GM18858 (cell line): ENCODE measurements around the gene STRN.
"Not testable (repeated sequence)": the region's sequence is repeated elsewhere in the genome, so short reads cannot be mapped to it uniquely, and the experiment has no call there.

ENCODE experiments used
- ATAC-seq: cut with Tn5 transposase; IDR thresholded peaks from one replicate; pipeline ENCODE4 v1.9.1; 2021; ENCODE audit not compliant: unreplicated experiment

STRN gene, protein sequence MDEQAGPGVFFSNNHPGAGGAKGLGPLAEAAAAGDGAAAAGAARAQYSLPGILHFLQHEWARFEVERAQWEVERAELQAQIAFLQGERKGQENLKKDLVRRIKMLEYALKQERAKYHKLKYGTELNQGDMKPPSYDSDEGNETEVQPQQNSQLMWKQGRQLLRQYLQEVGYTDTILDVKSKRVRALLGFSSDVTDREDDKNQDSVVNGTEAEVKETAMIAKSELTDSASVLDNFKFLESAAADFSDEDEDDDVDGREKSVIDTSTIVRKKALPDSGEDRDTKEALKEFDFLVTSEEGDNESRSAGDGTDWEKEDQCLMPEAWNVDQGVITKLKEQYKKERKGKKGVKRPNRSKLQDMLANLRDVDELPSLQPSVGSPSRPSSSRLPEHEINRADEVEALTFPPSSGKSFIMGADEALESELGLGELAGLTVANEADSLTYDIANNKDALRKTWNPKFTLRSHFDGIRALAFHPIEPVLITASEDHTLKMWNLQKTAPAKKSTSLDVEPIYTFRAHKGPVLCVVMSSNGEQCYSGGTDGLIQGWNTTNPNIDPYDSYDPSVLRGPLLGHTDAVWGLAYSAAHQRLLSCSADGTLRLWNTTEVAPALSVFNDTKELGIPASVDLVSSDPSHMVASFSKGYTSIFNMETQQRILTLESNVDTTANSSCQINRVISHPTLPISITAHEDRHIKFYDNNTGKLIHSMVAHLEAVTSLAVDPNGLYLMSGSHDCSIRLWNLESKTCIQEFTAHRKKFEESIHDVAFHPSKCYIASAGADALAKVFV

DNA sequence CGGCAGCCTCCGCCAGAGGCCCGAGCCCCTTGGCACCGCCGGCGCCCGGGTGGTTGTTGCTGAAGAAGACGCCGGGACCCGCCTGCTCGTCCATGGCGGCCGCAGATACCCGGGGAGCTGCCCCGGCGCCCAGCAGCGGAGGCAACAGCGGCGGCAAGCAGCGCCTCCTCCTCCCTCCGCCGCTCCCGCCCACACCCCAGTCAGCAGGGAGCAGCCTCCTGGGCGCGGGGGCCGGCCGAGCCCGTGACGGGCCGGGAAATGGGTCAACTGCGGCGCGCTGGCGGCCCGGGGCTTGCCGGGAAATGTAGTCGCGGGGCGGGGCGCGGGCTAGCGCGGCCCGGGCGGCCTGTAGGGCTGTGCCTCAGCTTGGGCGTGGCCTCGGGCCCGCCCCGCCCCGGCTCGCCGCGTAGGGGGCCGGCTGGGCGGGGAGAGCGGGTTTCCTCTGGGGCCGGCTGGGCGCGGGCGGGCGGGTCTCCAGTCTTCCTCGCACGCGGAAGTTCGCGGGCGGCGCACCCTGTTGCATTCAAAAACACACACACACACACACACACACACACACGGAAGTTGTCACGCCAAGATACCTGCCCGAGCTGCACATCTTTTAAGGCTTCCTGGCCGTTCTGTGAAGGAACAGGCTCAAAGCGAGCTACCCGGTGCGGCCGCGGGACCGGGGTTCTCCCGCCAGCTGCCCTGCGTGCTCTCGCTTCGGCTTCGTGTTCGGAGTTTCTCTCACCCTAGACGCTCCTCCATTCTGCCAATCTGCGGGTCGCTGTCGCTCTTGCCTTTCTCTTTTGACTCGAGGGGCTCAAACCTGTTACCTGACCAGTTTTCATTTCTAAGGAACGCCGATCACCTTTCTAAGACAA is at the start of gene STRN:
STRN (minus strand) TSS at position 167 of the 866 bp plus-strand sequence; CDS start at position 94, 73 bp downstream.
- peak; percentile 94 for ATAC-seq

DNA sequence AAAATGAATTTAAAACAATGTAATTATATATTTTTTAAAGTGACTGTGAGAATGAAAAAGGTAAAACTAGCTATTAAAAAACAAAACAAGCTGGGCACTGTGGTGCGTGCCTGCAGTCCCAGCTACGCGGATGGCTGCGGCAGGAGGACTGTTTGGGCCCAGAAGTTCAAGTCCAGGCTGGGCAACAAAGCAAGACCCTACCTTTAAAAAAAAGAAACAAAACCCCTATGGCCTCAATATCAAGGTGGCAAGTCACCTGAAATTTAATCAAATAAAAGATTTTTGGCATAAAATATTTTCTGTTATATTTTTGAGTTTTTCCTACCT is 46.9 kb upstream of the STRN start:
- ATAC-seq, result peak; percentile 3

DNA sequence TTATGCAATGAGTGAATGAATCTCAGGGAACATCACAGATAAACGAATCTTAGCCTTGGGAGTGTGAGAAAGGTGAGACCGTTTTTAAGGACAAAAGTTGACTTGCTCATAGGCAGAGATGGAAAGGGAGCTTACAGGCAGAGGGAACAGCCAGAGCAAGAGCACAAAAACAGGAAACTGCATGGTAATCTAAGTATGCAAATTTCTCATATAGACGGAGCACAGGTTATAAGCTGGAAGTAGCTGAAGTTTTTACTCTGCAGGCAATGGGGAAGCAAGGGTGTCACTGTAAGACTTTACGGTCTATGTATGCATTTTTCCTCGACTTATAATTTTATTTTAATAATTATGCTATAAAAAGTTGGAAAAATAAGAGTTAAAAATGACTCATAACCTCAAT is 44.8 kb upstream of the STRN start:
- ATAC-seq, result peak; percentile 48

DNA sequence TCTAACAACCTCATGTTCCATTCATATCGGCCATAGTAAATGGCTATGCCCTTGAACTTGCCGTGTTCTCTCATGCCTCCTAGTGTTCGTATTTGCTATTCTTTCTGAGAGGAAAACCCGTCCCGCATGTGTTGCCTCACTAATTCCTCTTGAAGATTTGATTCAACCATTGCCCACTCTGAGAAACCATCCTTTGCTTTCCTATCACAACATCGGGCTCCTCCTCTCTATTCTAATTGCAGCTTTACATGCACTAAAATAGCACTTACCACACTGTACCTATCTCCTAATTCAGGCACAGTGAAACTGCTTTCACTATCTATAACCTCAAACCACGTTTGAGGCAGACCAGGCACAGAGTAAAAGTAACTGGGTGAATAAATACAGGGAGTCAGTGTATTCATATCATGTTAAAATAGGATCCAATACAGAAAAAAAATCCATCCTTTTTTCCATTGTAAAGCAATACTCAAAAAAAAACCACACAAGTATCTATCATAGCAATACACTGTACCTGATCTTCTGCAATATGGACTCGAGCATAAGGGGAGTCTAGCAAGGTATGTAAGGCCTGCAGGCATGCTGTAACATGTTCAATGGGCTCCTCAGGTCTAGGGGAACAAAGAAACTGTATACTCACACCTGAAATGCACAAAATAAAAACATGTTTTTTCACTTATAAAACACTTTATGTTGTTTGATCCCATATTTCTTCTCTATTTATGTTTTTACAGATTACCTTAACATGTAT is 39.0 kb upstream of the STRN start:
- ATAC-seq, result peak; percentile 100

DNA sequence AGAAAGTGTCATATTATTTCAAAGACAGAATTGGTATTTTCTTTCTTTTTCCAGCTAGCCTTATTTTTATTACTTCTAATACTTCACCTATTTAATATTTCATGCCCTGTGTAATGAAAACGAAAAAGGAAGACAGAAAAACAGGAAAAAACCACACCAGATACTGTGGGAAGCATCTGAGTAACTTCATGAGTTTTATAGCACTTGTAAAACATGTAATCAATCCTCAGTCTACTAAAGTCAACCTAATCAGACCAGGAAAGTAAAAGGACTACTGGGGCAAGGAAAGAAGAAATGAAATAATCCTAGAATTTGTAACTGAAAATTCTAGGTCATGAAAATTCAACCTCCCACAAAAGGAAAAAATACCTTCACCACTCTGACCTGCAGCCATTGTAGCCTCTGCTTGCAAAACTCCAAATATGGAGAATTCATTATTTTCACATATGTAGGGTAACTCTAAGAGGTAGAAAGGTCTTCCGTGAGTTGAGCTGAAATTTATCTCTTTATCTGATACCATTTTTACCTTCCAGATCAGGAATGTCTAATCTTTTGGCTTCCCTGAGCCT is 34.7 kb upstream of the STRN start:
- ATAC-seq, result no peak

DNA sequence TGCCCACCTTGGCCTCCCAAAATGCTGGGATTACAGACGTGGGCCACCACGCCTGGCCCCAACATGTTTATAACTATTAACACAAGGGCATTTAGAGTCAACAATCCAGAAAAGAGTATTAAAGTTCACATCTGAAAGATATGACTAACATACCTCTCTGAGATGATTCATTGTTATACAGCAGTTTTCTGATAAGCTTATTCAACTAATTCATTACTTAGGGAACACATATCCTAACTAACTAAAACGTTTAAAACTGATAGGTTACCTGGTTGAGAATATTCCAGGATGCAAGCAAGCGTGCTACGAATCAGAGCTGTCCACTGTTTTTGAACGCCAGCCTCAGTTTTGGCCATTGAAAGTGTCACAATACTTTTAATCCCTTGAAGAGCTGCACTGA is 34.0 kb upstream of the STRN start:
- ATAC-seq, result no peak

DNA sequence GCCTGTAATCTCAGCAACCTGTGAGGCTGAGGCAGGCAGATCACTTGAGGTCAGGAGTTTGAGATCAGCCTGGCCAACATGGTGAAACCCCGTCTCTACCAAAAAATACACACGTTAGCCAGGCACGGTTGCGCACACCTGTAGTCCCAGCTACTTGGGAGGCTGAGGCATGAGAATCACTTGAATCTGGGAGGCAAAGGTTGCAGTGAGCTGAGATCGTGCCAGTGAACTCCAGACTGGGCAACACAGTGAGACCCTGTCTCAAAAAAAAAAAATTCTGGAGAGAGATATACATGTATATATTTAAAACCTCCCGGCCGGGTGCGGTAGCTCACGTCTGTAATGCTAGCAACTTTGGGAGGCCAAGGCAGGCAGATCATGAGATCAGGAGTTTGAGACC is 33.1 kb upstream of the STRN start:
- not testable (repeated sequence) for ATAC-seq

DNA sequence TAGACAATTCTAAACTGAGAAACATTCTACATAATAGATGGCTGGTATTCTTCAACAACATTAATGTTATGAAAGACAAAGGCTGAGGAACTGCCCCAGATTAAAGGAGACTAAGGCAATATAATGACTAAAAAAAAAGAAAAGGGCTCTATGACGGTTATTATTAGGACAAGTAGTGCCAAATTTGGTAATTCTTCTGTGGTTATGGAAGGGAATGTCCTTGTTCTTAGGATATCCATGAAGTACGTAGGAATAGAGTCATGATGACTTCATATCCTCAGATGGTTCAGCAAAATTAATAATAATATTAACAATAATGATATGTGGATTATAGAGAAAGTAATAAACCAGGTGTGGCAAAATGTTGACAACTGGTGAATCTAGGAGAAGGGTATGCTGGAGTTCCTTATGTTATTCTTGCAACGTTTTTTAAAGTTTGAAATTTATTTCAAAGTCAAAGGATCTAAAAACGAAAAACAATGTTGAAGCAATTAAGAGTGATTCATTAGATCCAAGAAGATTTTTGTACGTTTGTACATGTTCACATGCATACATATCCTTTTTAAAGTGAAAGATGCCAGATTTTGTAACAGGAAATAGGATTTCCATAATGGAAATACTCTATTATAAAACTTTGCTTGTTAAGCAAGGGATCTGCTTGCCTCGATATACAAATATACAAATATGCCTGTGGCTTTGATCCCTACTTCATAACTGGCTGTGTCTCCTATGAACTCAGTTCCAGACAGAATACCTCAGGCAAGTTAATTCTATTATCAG is 27.7 kb upstream of the STRN start:
- no peak for ATAC-seq

DNA sequence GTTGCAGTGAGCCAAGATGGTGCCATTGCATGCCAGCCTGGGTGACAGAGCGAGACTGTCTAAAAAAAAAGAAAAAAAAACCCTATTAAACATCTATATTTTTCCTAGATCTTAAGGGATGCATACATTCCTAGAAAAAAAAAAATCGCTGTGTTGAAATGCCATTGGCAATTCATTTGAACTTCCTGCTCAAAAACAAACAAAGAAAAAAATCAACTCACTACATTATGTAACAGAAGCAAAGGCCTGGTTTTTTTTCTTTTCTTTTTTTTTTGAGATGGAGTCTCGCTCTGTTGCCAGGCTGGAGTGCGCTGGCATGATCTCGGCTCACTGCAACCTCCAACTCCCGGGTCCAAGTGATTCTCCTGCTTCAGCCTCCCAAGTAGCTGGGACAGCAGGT is 21.7 kb upstream of the STRN start:
- ATAC-seq, result no peak

DNA sequence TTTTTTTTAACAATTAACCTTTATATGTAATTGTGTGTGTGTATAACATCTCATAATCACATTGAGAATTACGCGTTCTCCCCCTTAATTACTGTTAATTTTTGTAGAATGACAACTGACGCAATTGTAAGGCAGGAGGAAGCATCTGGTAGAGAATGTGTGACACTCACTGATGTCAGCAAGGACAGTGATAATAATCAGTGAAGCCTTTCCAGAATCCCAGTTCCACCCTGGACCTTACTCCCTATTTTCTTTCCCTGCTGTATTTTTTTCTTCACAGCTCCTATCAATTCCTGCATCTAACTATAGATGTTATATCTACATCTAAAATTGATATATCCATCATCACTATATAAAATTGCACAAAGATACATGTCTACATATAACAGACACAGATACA is 16.1 kb upstream of the STRN start:
- no peak for ATAC-seq

DNA sequence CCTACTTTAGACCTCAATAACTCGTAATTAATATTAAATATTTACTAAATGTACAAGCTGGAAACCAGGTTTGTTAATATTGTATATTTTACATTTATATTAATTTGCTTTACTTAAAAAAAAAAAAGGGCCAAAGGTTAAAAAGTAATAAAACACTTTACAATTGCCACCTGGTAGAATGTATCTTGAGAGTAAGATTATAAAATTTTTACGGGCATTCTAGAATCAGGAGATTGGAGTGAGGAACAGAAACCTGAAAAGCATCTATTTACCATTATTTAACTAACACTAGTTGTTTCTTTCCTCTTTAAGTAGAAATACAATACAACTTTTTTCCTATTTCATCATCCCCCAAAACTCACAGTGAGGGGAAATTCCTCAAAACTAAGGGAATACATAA is 15.6 kb upstream of the STRN start:
- ATAC-seq, result no peak

DNA sequence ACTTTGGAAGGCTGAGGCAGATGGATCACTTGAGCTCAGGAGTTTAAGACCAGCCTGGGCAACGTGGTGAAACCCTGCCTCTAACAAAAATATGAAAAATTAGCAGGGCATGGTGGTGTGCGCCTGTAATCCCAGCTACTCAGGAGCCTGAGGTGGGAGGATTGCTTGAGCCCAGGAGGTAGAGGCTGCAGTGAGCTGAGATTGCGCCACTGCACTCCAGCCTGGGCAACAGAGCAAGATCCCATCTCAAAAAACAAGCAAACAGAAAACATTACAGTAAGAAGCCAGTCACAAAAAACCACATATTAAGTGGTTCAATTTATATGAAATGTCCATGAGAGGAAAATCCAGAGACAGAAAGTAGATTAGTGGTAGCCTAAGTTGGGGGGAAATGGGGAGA is 12.7 kb upstream of the STRN start:
- not testable (repeated sequence) for ATAC-seq

DNA sequence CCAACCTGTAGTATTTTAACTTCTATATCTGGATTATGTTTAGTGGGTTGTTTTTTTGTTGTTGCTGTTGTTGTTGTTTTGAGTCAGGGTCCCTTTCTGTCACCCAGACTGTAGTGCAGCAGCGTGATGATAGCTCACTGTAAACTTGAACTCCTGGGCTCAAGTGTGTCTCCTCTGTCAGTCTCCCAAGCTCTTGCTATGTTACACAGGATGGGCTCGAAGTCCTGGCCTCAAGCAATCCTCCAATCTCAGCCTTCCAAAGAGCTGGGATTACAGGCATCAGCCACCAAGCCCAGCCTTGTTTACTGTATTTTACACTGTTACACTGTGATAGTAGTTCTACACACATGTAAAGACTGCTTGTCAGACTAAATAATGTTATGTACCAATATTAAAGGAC is 9.7 kb upstream of the STRN start:
- no peak for ATAC-seq

DNA sequence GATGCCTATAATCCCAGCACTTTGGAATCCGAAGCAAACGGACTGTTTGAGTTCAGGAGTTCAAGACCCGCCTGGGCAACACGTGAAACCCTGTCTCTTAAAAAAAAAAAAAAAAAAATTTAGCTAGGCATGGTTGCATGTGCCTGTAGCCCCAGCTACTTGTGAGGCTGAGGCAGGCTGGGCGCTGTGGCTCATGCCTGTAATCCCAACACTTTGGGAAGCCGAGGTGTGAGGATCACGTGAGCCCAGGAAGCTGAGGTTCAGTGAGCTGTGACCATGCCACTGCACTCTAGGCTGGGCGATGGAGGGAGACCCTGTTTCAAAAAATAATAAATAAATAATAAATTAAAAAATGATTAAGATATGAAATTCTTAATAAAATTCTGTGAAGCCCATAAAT is 9.0 kb upstream of the STRN start:
- ATAC-seq, result no peak

DNA sequence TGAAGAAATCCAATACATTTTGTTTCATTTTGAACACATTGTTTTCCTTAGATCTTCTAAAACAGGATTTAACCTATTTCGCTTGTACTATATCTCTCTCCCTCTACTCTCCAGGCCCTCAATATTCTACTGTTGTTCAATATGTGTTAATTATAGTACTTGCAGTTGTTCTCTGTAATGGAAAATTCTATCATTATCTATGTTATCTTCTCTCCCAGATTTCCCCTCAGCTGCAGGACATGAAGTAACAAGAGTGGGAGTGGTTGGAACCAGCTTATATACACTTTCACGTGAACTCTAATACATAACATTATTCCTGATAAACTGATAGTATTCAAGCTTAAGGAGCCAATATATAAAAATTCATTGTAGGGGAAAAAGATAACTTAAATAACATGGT is 7.0 kb upstream of the STRN start:
- ATAC-seq, result no peak

DNA sequence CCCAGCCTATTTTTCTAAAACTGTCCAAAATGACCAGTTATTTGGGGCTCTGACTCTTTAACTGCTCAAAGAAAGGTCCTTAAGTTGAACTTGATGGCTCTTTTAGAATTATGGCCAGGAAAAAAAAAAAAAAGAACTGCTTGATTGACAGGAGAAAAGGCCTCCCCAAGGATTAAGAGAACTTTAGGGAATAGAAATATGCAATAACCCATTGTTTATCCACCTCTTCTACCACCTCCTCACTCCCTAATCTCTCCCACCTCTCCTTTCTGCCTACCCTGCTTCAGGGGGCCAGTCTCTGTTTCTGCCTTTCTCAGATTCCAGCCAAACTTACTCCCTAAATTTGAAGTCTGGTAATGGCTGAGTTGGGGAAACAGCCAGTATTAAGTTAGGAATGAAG is 5.7 kb upstream of the STRN start:
- no peak for ATAC-seq

DNA sequence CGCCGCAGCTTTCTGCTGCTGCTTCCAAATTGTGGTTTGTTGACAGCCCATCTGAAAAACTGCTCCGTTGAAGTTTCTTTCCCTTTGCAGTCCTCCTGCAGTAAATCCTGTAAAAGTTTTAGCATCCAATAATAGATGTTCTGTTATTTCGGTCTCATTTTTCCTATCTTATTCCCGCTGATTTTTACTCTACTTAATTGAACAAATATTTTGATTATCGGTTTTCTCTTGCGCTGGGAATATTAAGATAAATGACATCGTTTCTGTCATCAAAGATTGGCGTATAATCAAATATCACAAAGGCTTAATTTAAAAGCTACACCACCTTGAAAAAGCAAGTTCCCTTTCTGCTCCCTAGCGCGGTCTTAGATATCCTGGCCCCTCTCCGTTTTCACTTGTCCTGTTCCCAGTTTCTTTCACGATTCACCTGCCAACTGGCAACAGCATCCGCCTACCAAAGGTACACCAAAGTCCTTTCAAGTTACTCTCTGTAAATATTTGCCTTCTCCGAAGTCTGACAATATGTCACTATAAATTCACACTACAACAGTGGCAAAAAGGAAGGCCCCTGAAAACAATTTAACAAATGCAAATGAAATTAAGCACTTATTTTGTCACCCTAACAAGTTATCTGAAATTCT is 1.0 kb upstream of the STRN start:
- ATAC-seq, result no peak

DNA sequence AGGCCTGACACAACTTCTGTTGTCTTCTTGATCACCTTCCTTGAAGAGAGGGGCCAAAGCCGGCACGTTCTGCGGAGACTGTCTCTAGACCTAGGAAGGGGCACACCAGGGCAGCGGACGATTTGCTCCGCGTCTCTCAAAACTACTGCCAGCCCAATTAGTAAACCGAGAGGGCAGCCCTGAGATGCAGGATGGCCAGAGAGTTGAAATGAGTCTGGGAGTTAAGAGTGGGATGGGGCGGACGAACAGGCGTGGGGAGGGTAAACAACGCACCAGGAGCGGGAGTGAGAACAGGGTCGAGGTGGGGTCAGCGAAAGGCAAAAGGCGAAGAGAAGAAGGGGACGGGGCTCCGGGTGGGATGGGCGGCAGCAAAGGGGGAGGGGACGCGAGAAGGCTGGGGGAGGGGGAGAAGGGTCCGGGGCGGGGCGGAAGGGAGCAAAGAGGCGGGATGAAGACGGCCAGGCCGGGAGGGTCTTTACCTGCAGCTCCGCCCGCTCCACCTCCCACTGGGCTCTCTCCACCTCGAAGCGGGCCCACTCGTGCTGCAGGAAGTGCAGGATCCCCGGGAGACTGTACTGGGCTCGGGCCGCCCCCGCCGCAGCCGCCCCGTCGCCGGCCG is 476 bp downstream of the STRN start:
- peak; percentile 28 for ATAC-seq

DNA sequence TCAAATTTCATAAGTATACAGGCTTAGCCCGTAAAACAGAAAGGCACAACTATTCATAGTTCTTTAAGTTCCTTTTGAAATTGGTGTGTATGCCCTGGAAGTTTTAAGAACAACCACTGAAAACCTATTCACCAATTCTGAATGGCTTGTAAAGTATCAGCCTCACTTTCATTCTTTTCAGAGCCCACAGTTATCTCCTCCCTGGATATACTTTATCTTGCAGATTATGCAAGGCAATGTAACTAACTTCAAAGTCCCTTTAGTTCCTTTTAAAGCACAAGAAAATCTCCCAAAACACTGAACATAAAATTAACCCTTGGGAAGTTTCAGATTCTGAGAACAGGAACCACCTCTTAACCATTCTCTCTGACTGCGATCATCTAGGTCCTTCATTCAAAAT is 1.1 kb downstream of the STRN start:
- ATAC-seq, result no peak
